ENCODE data around the gene PRDX5.
A peak's percentile ranks its signal among the peaks of the same experiment; 100 is the strongest.

DNA sequence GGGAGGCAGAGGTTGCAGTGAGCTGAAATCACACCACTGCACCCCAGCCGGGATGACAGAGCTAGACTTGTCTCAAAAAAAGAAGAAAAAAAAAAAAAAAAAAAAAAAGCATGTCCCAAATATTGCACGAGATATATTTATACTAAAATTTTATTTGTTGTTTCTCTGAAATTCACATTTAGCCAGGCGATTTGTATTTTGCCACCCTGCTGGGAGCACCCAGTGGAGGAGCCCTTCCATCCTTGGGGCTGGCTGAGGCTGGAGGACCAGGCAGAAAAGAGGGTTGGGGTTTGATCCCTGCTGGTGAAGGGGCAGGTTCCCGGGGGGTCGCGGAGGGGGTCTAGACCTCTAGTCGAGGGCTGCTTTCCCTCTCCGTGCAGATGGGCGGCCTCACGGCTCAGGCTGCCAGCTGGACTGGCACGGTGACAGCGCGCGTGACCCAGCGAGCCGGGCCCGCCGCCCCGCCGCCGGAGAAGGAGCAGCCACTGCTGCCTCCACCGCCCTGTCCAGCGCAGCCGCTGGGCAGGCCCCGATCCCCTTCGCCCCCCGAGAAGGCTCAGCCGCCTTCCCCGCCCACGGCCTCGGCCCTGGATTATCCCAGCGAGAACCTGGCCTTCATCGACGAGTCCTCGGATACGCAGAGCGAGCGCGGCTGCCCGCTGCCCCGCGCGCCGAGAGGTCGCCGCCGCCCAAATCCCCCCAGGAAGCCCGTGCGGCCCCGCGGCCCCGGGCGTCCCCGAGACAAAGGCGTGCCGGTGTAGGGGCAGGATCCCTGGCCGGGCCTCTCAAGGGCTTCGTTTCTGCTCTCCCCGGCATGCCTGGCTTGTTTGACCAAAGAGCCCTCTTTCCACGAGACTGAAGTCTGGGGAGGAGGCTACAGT is 18.7 kb upstream of the PRDX5 start:
- TF ChIP-seq EZH2phosphoT487 (IDR thresholded peaks at IDR 0.05; ENCODE audit: insufficient read depth, low read depth), result 0 out of 2 replicates have a peak, but pooled peaks have one; percentile 8
- no peak for TF ChIP-seq EZH2 (IDR thresholded peaks at IDR 0.05; ENCODE audit: insufficient read depth, poor library complexity, severe bottlenecking)

All from GM23248 (cell line).